HG03439 (cell line): ENCODE data around the gene TMEM138.

ENCODE experiments used
- ATAC-seq: cut with Tn5 transposase; IDR thresholded peaks from one replicate; pipeline ENCODE4 v1.9.1; 2021; ENCODE audit warnings: mild to moderate bottlenecking, moderate library complexity; ENCODE audit not compliant: unreplicated experiment

Gene TMEM138

GRCh38 chr11:61404641-61405040 is 42.5 kb downstream of the TMEM138 start:
- ATAC-seq = no peak

GRCh38 chr11:61406067-61406466 is 43.9 kb downstream of the TMEM138 start:
- ATAC-seq = no peak

- no peak for ATAC-seq
Measured at GRCh38 chr11:61406991-61407728, 45.0 kb downstream of the TMEM138 start.

- ATAC-seq = no peak
Measured at GRCh38 chr11:61411589-61411988, 49.4 kb downstream of the TMEM138 start.

- ATAC-seq = no peak
Measured at GRCh38 chr11:61413496-61413895, 51.3 kb downstream of the TMEM138 start.

- no peak for ATAC-seq
Measured at GRCh38 chr11:61414547-61414946, 52.4 kb downstream of the TMEM138 start.

GRCh38 chr11:61415381-61415780 is 53.2 kb downstream of the TMEM138 start:
- ATAC-seq = no peak

GRCh38 chr11:61416941-61417340 is 54.8 kb downstream of the TMEM138 start:
- no peak for ATAC-seq

GRCh38 chr11:61417670-61418069 is 55.5 kb downstream of the TMEM138 start:
- ATAC-seq = no peak

- ATAC-seq = no peak
Measured at GRCh38 chr11:61418136-61418535, 56.0 kb downstream of the TMEM138 start.
